ENCODE data around the gene GZMM. TPM values are rescaled to one million over a fixed set of nuclear protein-coding genes. Genes with fewer than 3 reads are reported as not detected.

The GZMM gene
- total RNA-seq, 5 donors from 2014 or later (not counting 1 experiment from before 2014, with no cell fraction given), result 66.2 to 91.0 (median 78.6) TPM

GRCh38 chr19:579842-580155, 35.9 kb downstream of the GZMM start:
- no peaks in the 10 kb centered on the region for H3K9me3 ChIP-seq
- H3K27me3 ChIP-seq (replicated peaks in 1 of 2; ENCODE audit: control insufficient read depth in 2 of 2, extremely low read depth in 1 of 2, insufficient read depth in 2 of 2, low read length in 1 of 2), result peaks cover 0 to 11% of the 10 kb centered on the region in 2 experiments
- ATAC-seq (replicated peaks in 1 of 4), result no peak
- Mint-ChIP-seq H3K27ac (no peak overlapping the region), H3K9me3 (no peaks in the 10 kb centered on the region), H3K27me3 (peaks cover 0 to 2% of the 10 kb centered on the region in 2 donors), H3K4me3 (no peak overlapping the region), H3K4me1 (peaks cover 17 to 25% (median 18%) of the 10 kb centered on the region in 3 donors), H3K36me3 (no peaks in the 10 kb centered on the region)
- WGBS (ENCODE audit: insufficient coverage), result 95% methylated on average over 11 of the region's 11 CpGs
- H3K27ac ChIP-seq (ENCODE audit: low read length), result no peak overlapping the region
- POLR2A ChIA-PET, result no interaction called here
- no peak for DNase-seq
- peaks cover 7 to 35% of the 10 kb centered on the region in 2 experiments for H3K4me1 ChIP-seq (ENCODE audit: control insufficient read depth in 1 of 2, extremely low read depth in 1 of 2, insufficient read depth in 2 of 2, low read length in 2 of 2)
- CTCF ChIA-PET, result no interaction called here
- H3K36me3 ChIP-seq (ENCODE audit: control insufficient read depth in 2 of 2, extremely low read depth in 1 of 2, insufficient read depth in 1 of 2, low read length in 1 of 2), result peaks cover 7 to 48% of the 10 kb centered on the region in 2 donors
- H3K4me3 ChIP-seq (ENCODE audit: control insufficient read depth in 1 of 2, extremely low read depth in 1 of 2, low read length in 1 of 2), result no peak overlapping the region

GRCh38 chr19:580274-580835, 36.5 kb downstream of the GZMM start:
- H3K36me3 ChIP-seq (ENCODE audit: control insufficient read depth in 2 of 2, extremely low read depth in 1 of 2, insufficient read depth in 1 of 2, low read length in 1 of 2), result peaks cover 7 to 48% of the 10 kb centered on the region in 2 donors
- H3K4me1 Mint-ChIP-seq, result peaks cover 13 to 20% (median 13%) of the 10 kb centered on the region in 3 donors
- H3K4me1 ChIP-seq (ENCODE audit: control insufficient read depth in 1 of 2, extremely low read depth in 1 of 2, insufficient read depth in 2 of 2, low read length in 2 of 2), result peaks cover 7 to 30% of the 10 kb centered on the region in 2 experiments
- H3K4me3 ChIP-seq (ENCODE audit: control insufficient read depth in 1 of 2, extremely low read depth in 1 of 2, low read length in 1 of 2), result no peak overlapping the region
- ChIA-PET POLR2A (no interaction called here), CTCF (no interaction called here)
- H3K27me3 Mint-ChIP-seq, result peaks cover 0 to 2% of the 10 kb centered on the region in 2 donors
- no peak overlapping the region for H3K27ac ChIP-seq (ENCODE audit: low read length)
- H3K27ac Mint-ChIP-seq, result no peak overlapping the region
- no peaks in the 10 kb centered on the region for H3K9me3 ChIP-seq
- no peak for ATAC-seq (replicated peaks in 1 of 4)
- no peak overlapping the region for H3K4me3 Mint-ChIP-seq
- peaks cover 0 to 14% of the 10 kb centered on the region in 2 experiments for H3K27me3 ChIP-seq (replicated peaks in 1 of 2; ENCODE audit: control insufficient read depth in 2 of 2, extremely low read depth in 1 of 2, insufficient read depth in 2 of 2, low read length in 1 of 2)
- H3K36me3 Mint-ChIP-seq, result no peaks in the 10 kb centered on the region
- DNase-seq, result no peak
- WGBS (ENCODE audit: insufficient coverage), result 88% methylated on average over 22 of the region's 22 CpGs
- no peaks in the 10 kb centered on the region for H3K9me3 Mint-ChIP-seq

- CTCF ChIA-PET, result interaction anchor here in 1 of 2 donors (0.6 kb wide), 1 partner anchor 73 kb away, joined by 3 read pairs; no protein-coding TSS in a partner anchor
- H3K27me3 Mint-ChIP-seq, result peaks cover 0 to 2% of the 10 kb centered on the region in 2 donors
Measured at GRCh38 chr19:581399-582111, 37.7 kb downstream of the GZMM start.

GRCh38 chr19:582497-583197, 38.8 kb downstream of the GZMM start:
- Mint-ChIP-seq H3K27ac (no peak overlapping the region), H3K27me3 (peaks cover 0 to 2% of the 10 kb centered on the region in 2 donors), H3K4me3 (no peak overlapping the region), H3K4me1 (peaks cover 3 to 6% (median 5%) of the 10 kb centered on the region in 3 donors), H3K9me3 (no peaks in the 10 kb centered on the region), H3K36me3 (no peaks in the 10 kb centered on the region)
- H3K27ac ChIP-seq (ENCODE audit: low read length), result no peak overlapping the region
- peaks cover 7 to 44% of the 10 kb centered on the region in 2 donors for H3K36me3 ChIP-seq (ENCODE audit: control insufficient read depth in 2 of 2, extremely low read depth in 1 of 2, insufficient read depth in 1 of 2, low read length in 1 of 2)
- POLR2A ChIA-PET, result no interaction called here
- H3K4me1 ChIP-seq (ENCODE audit: control insufficient read depth in 1 of 2, extremely low read depth in 1 of 2, insufficient read depth in 2 of 2, low read length in 2 of 2), result peaks cover 0 to 8% of the 10 kb centered on the region in 2 experiments
- H3K27me3 ChIP-seq (replicated peaks in 1 of 2; ENCODE audit: control insufficient read depth in 2 of 2, extremely low read depth in 1 of 2, insufficient read depth in 2 of 2, low read length in 1 of 2), result peaks cover 0 to 37% of the 10 kb centered on the region in 2 experiments
- no peak for ATAC-seq (replicated peaks in 1 of 4)
- H3K4me3 ChIP-seq (ENCODE audit: control insufficient read depth in 1 of 2, extremely low read depth in 1 of 2, low read length in 1 of 2), result no peak overlapping the region
- no peak for DNase-seq
- H3K9me3 ChIP-seq, result no peaks in the 10 kb centered on the region
- WGBS (ENCODE audit: insufficient coverage), result 84% methylated on average over 22 of the region's 31 CpGs
- CTCF ChIA-PET, result interaction anchor here in 1 of 2 donors (0.6 kb wide), 1 partner anchor 72 kb away, joined by 3 read pairs; no protein-coding TSS in a partner anchor

More at GRCh38 chr19:581399-582111, 37.7 kb downstream of the GZMM start:
- POLR2A ChIA-PET, result no interaction called here
- H3K36me3 Mint-ChIP-seq, result no peaks in the 10 kb centered on the region
- Histone ChIP-seq H3K4me1 (ENCODE audit: control insufficient read depth in 1 of 2, extremely low read depth in 1 of 2, insufficient read depth in 2 of 2, low read length in 2 of 2) (peaks cover 2 to 19% of the 10 kb centered on the region in 2 experiments), H3K36me3 (ENCODE audit: control insufficient read depth in 2 of 2, extremely low read depth in 1 of 2, insufficient read depth in 1 of 2, low read length in 1 of 2) (peaks cover 7 to 48% of the 10 kb centered on the region in 2 donors), H3K4me3 (ENCODE audit: control insufficient read depth in 1 of 2, extremely low read depth in 1 of 2, low read length in 1 of 2) (no peak overlapping the region), H3K27me3 (replicated peaks in 1 of 2; ENCODE audit: control insufficient read depth in 2 of 2, extremely low read depth in 1 of 2, insufficient read depth in 2 of 2, low read length in 1 of 2) (peaks cover 0 to 26% of the 10 kb centered on the region in 2 experiments), H3K27ac (ENCODE audit: low read length) (no peak overlapping the region), H3K9me3 (no peaks in the 10 kb centered on the region)
- 94% methylated on average over 40 of the region's 40 CpGs for WGBS (ENCODE audit: insufficient coverage)
- H3K27ac Mint-ChIP-seq, result no peak overlapping the region
- ATAC-seq (replicated peaks in 1 of 4) (no peak), DNase-seq (no peak)
- no peak overlapping the region for H3K4me3 Mint-ChIP-seq
- H3K4me1 Mint-ChIP-seq, result peaks cover 9 to 11% (median 11%) of the 10 kb centered on the region in 3 donors
- H3K9me3 Mint-ChIP-seq, result no peaks in the 10 kb centered on the region

GRCh38 chr19:583198-583967, 39.5 kb downstream of the GZMM start:
- POLR2A ChIA-PET, result no interaction called here
- Histone ChIP-seq H3K4me1 (ENCODE audit: control insufficient read depth in 1 of 2, extremely low read depth in 1 of 2, insufficient read depth in 2 of 2, low read length in 2 of 2) (peaks cover 0 to 14% of the 10 kb centered on the region in 2 experiments), H3K27me3 (replicated peaks in 1 of 2; ENCODE audit: control insufficient read depth in 2 of 2, extremely low read depth in 1 of 2, insufficient read depth in 2 of 2, low read length in 1 of 2) (peaks cover 0 to 44% of the 10 kb centered on the region in 2 experiments), H3K9me3 (no peaks in the 10 kb centered on the region), H3K36me3 (ENCODE audit: control insufficient read depth in 2 of 2, extremely low read depth in 1 of 2, insufficient read depth in 1 of 2, low read length in 1 of 2) (peaks cover 7 to 39% of the 10 kb centered on the region in 2 donors), H3K4me3 (ENCODE audit: control insufficient read depth in 1 of 2, extremely low read depth in 1 of 2, low read length in 1 of 2) (no peak overlapping the region), H3K27ac (ENCODE audit: low read length) (no peak overlapping the region)
- H3K4me3 Mint-ChIP-seq, result no peak overlapping the region
- no peaks in the 10 kb centered on the region for H3K9me3 Mint-ChIP-seq
- no peak for DNase-seq
- WGBS (ENCODE audit: insufficient coverage), result 96% methylated on average over 10 of the region's 27 CpGs
- H3K4me1 Mint-ChIP-seq, result peaks cover 4 to 7% (median 6%) of the 10 kb centered on the region in 3 donors
- no peaks in the 10 kb centered on the region for H3K36me3 Mint-ChIP-seq
- H3K27ac Mint-ChIP-seq, result no peak overlapping the region
- CTCF ChIA-PET, result interaction anchor here in 1 of 2 donors (0.6 kb wide), 1 partner anchor 72 kb away, joined by 3 read pairs; no protein-coding TSS in a partner anchor
- peaks cover 4 to 5% of the 10 kb centered on the region in 2 donors for H3K27me3 Mint-ChIP-seq
- ATAC-seq (replicated peaks in 1 of 4), result no peak

- ATAC-seq (replicated peaks in 1 of 4) (no peak), DNase-seq (no peak)
- WGBS (ENCODE audit: insufficient coverage), result 87% methylated on average over 5 of the region's 5 CpGs
- Mint-ChIP-seq H3K4me1 (peaks cover 5 to 9% (median 6%) of the 10 kb centered on the region in 3 donors), H3K36me3 (no peaks in the 10 kb centered on the region), H3K27ac (no peak overlapping the region), H3K27me3 (peaks cover 4 to 8% of the 10 kb centered on the region in 2 donors), H3K9me3 (no peaks in the 10 kb centered on the region), H3K4me3 (no peak overlapping the region)
- H3K4me3 ChIP-seq (ENCODE audit: control insufficient read depth in 1 of 2, extremely low read depth in 1 of 2, low read length in 1 of 2), result no peak overlapping the region
- peaks cover 0 to 50% of the 10 kb centered on the region in 2 experiments for H3K27me3 ChIP-seq (replicated peaks in 1 of 2; ENCODE audit: control insufficient read depth in 2 of 2, extremely low read depth in 1 of 2, insufficient read depth in 2 of 2, low read length in 1 of 2)
- H3K36me3 ChIP-seq (ENCODE audit: control insufficient read depth in 2 of 2, extremely low read depth in 1 of 2, insufficient read depth in 1 of 2, low read length in 1 of 2), result peaks cover 7 to 39% of the 10 kb centered on the region in 2 donors
- CTCF ChIA-PET, result interaction anchor here in 1 of 2 donors (0.6 to 0.8 kb wide), 2 partner anchors 73 to 150 kb away, joined by 3 to 5 read pairs; no protein-coding TSS in a partner anchor
- H3K27ac ChIP-seq (ENCODE audit: low read length), result no peak overlapping the region
- H3K4me1 ChIP-seq (ENCODE audit: control insufficient read depth in 1 of 2, extremely low read depth in 1 of 2, insufficient read depth in 2 of 2, low read length in 2 of 2), result peaks cover 0 to 19% of the 10 kb centered on the region in 2 experiments
- no peaks in the 10 kb centered on the region for H3K9me3 ChIP-seq
- POLR2A ChIA-PET, result no interaction called here
Measured at GRCh38 chr19:583968-584239, 40.1 kb downstream of the GZMM start.

Data from T-cell (primary cell).